GM12801 (cell line): ENCODE data around the gene ANO1.

Experiments used
- TF ChIP-seq, protein P1 (sequence below): IDR thresholded peaks from one replicate; pipeline ENCODE4 v1.5.1; 2011; ENCODE audit warnings: control low read depth; ENCODE audit not compliant: insufficient read length; ENCODE audit errors: extremely low read depth

The ANO1 gene

DNA sequence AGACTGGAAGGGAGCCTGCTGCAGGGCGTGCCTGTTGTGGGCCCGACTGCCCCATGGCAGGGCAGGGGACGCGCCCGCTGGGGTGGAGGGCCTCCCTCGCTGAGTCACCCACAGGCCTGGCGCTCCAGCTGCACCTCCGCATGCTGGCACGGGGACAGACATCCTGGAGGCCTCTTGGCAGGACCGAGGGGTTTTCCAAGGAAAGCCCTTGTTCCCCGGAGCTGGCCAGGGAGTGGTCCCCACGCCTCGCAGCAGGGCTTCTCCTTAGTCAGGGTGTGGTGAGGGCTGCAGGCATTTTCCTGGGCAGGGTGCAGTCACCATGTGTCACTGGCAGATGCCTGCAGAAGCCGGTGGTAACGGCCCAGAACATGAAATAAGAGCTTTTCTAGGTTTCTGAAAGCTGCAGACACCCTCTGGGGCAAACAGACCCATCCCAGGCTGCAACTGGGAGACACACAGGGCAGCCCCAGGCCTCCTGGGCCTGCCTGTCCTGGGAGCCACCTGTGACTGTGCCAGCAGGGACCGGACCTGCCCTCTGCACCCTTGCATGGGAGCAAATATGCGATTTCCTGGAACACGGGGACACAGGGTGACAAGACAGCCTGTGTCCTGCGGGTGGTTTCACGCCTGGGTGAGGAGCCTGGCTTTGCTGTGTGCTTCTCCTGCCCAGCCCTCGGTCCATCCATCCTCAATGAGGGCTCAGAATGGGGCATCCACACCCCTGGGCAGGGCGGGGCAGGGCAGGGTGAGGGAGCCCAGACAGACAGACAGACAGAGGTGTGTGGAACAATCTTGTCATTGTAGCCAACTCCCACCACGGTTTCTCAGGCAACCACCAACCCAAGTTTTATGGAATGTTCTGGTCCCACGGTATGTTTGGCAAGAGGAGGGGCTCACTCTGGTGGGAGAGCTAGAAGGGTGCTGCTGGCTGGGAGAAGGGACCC, 81.8 kb downstream of the ANO1 start:
- TF ChIP-seq, protein P1, sequence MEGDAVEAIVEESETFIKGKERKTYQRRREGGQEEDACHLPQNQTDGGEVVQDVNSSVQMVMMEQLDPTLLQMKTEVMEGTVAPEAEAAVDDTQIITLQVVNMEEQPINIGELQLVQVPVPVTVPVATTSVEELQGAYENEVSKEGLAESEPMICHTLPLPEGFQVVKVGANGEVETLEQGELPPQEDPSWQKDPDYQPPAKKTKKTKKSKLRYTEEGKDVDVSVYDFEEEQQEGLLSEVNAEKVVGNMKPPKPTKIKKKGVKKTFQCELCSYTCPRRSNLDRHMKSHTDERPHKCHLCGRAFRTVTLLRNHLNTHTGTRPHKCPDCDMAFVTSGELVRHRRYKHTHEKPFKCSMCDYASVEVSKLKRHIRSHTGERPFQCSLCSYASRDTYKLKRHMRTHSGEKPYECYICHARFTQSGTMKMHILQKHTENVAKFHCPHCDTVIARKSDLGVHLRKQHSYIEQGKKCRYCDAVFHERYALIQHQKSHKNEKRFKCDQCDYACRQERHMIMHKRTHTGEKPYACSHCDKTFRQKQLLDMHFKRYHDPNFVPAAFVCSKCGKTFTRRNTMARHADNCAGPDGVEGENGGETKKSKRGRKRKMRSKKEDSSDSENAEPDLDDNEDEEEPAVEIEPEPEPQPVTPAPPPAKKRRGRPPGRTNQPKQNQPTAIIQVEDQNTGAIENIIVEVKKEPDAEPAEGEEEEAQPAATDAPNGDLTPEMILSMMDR, result no peak

GRCh38 chr11:70161043-70161625, 83.0 kb downstream of the ANO1 start:
- TF ChIP-seq, protein P1, result no peak

- TF ChIP-seq, protein P1, result no peak
Measured at GRCh38 chr11:70164705-70165104, 86.6 kb downstream of the ANO1 start.

DNA sequence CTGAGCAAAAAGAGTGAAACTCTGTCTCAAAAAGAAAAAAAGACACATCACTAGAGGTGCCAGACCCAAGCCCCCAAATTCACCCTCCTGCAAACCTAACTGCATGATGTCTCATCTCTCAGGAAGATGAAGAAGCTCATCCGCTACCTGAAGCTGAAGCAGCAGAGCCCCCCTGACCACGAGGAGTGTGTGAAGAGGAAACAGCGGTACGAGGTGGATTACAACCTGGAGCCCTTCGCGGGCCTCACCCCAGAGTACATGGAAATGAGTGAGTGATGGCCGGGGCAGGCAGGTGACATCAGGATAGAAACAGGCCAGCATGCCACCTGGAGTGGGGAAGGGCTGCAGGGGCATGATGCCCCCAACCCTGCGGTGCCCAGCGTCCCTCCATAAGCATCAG, 89.0 kb downstream of the ANO1 start:
- TF ChIP-seq, protein P1, result no peak

DNA sequence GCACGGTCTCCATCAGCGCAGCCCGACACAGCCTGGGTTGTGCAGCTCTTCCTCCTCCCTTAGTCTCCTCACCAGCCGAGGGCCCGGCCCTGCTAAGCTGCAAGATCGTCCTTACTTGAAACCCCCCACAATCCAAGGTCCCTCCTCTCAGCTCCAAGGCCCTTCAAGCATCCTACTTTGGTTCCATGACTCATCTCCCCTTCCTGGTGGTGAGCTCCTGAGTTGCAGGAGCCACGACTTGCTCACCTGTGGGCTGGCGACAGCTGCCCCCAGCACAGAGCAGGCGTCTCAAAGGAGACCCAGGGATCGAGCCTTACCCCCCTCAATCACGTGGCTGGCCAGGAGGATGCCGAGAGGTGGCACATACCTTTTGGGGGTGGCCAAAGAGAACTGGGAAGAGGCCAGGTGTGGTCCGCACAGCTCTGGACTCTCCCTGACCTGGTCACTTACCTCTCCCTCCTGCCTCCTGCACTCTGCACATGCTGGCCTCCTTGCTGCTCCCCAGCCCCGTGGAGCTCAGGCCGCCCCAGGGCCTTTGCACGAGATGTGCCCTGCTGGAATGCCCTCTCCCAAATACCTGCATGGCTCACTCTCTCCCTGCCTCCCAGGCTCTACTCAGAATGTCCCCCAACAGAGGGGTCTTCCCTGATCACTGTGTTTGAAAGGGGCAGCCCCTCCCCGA, 89.7 kb downstream of the ANO1 start:
- TF ChIP-seq, protein P1, result no peak

DNA sequence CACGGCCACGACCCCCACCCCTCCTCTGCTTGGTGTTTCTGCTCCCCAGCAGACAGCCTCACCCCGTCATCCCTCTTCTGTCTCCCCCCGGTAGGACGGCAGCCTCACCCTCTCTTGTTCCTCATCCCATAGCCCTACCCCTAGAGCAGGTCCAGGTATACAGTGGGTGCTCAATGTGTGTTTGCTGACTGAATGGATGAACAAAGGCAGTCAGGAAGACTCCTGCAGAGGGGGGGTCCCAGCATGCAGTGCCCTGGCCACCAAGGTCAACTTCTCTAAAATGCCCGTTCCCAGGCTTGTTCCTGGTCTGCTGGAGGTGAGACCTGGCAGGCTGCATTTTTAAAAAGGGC, 90.3 kb downstream of the ANO1 start:
- TF ChIP-seq, protein P1, result no peak

DNA sequence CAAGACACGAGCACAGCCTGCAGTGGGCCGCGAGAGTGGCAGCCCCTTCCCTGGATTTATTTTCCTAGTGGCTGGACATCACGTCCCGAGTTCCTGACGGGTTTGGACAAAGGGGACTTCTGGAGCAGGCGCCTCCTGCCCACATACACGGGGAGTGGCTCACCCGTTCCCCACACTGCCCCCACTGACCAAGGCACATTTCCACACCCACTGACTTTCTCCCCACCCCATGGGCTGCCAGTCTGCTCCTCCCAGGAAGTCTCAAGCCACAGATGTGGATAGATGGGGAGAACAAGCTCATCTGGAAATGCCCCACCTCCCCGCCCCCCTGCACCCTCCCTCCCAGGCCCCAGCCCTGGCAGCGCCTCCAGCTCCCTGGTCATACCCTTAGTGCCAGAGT, 91.0 kb downstream of the ANO1 start:
- TF ChIP-seq, protein P1, result no peak
